B cell (primary cell): ENCODE data around the gene JAG1. TPM values are rescaled to one million over a fixed set of nuclear protein-coding genes. Genes with fewer than 3 reads are reported as not detected.

ENCODE experiments used
- ATAC-seq: fragments of 200-7000 bp; cut with Tn5 transposase; one replicate; pipeline ENCODE4 v1.10.0; 2021; ENCODE audit warnings: low read depth, mild to moderate bottlenecking, moderate number of reproducible peaks, moderate library complexity
- CTCF ChIA-PET: fragments of 350-600 bp; sonication (Branson Sonifier 250); formaldehyde crosslinking; loops from one replicate; lab custom pipeline; 2021; ENCODE audit warnings: antibody characterized with exemption, inconsistent platforms; lab: Charles Lee
- POLR2A ChIA-PET: fragments of 350-600 bp; sonication (Branson Sonifier 250); formaldehyde crosslinking; loops from one replicate; lab custom pipeline; 2021; ENCODE audit warnings: antibody characterized with exemption; lab: Charles Lee
- DNase-seq: peaks from one replicate; pipeline ENCODE4 v3.0.0; 2013
- H2AFZ ChIP-seq: 2 replicates; pipeline ENCODE4 v1.6.1; 2012; ENCODE audit warnings: mild to moderate bottlenecking, low read depth, low read length; ENCODE audit not compliant: insufficient read depth, poor library complexity, severe bottlenecking
- H3K27ac ChIP-seq, 2 donors: 1 replicate in 1 of 2; 2 replicates in 1 of 2; pipeline ENCODE4 v1.5.1; 2012 to 2013; ENCODE audit warnings: low read length in 2 of 2, mild to moderate bottlenecking in 2 of 2, moderate library complexity in 1 of 2
- H3K27me3 ChIP-seq, 4 experiments: fragments of 200-600 bp in 1 of 4; sonication (generic) in 1 of 4; replicated peaks in 1 of 4; 1 replicate in 2 of 4; 2 replicates in 2 of 4; pipeline versions ENCODE4 v1.6.1 to v1.7.0; 2013 to 2016; ENCODE audit warnings: low read length in 3 of 4, mild to moderate bottlenecking in 2 of 4, mixed read lengths in 1 of 4, moderate library complexity in 1 of 4; ENCODE audit not compliant: insufficient read depth in 4 of 4, control insufficient read depth in 3 of 4; ENCODE audit errors: control extremely low read depth in 1 of 4
- H3K36me3 ChIP-seq, 2 experiments: replicated peaks in 1 of 2; 1 replicate in 1 of 2; 2 replicates in 1 of 2; pipeline versions ENCODE4 v1.6.1 to v1.7.1; 2013; ENCODE audit warnings: low read length in 1 of 2; ENCODE audit not compliant: insufficient read depth in 2 of 2, control insufficient read depth in 1 of 2; ENCODE audit errors: control extremely low read depth in 1 of 2, extremely low read depth in 1 of 2
- H3K4me1 ChIP-seq, 2 donors: fragments of 200-600 bp in 1 of 2; sonication (generic) in 1 of 2; 1 replicate in 1 of 2; 2 replicates in 1 of 2; pipeline versions ENCODE4 v1.5.1 to v1.6.1; 2013 to 2017; ENCODE audit warnings: low read length in 2 of 2; ENCODE audit not compliant: control insufficient read depth in 2 of 2, insufficient read depth in 2 of 2
- H3K4me2 ChIP-seq: replicated peaks from 2 replicates; pipeline ENCODE3; 2012; ENCODE audit warnings: mild to moderate bottlenecking, low read depth, low read length; ENCODE audit not compliant: poor library complexity, severe bottlenecking
- H3K4me3 ChIP-seq, 5 experiments: fragments of 200-600 bp in 1 of 5; sonication (generic) in 1 of 5; 1 replicate in 3 of 5; 2 replicates in 2 of 5; pipeline versions ENCODE4 v1.5.1 to v1.7.0; 2011 to 2016; ENCODE audit warnings: low read length in 4 of 5, mild to moderate bottlenecking in 4 of 5, low read depth in 2 of 5, control low read depth in 1 of 5, moderate library complexity in 1 of 5; ENCODE audit not compliant: insufficient read depth in 1 of 5; ENCODE audit errors: control extremely low read depth in 1 of 5, extremely low read depth in 1 of 5
- H3K79me2 ChIP-seq: fragments of 200-600 bp; sonication (generic); one replicate; pipeline ENCODE4 v1.6.0; 2016; ENCODE audit warnings: low read length; ENCODE audit not compliant: control insufficient read depth, insufficient read depth
- H3K9ac ChIP-seq: fragments of 200-600 bp; sonication (generic); 2 replicates; pipeline ENCODE4 v1.6.1; 2017; ENCODE audit warnings: mild to moderate bottlenecking, low read length, moderate library complexity
- H3K9me3 ChIP-seq, 3 donors: one replicate each; pipeline versions ENCODE4 v1.6.1 to v1.7.1; 2013; ENCODE audit warnings: low read length in 2 of 3; ENCODE audit not compliant: control insufficient read depth in 2 of 3, insufficient read depth in 1 of 3; ENCODE audit errors: control extremely low read depth in 1 of 3
- H4K20me1 ChIP-seq: 2 replicates; pipeline ENCODE4 v1.6.0; 2012; ENCODE audit warnings: mild to moderate bottlenecking, low read length; ENCODE audit not compliant: insufficient read depth, control insufficient read depth, poor library complexity, severe bottlenecking
- H3K27ac Mint-ChIP-seq: one replicate; pipeline ENCODE4 v1.8.0; 2021; ENCODE audit warnings: mixed read lengths
- H3K27me3 Mint-ChIP-seq: one replicate; pipeline ENCODE4 v1.8.0; 2021; ENCODE audit warnings: mixed read lengths
- H3K4me1 Mint-ChIP-seq: one replicate; pipeline ENCODE4 v1.8.0; 2021; ENCODE audit warnings: mixed read lengths
- H3K4me3 Mint-ChIP-seq: one replicate; pipeline ENCODE4 v1.8.0; 2021; ENCODE audit warnings: mixed read lengths
- H3K9me3 Mint-ChIP-seq: one replicate; pipeline ENCODE4 v1.8.0; 2022; ENCODE audit warnings: mixed read lengths; ENCODE audit not compliant: insufficient read depth
- EZH2 ChIP-seq: IDR thresholded peaks from 2 replicates; pipeline ENCODE4 v1.6.1; 2012; ENCODE audit warnings: borderline replicate concordance, low read depth, mild to moderate bottlenecking, moderate library complexity, low read length; ENCODE audit not compliant: insufficient read depth, poor library complexity, severe bottlenecking
- WGBS: methylation state at CpG from one replicate; pipeline ENCODE4 v1.1.5; 2013; ENCODE audit warnings: missing lambda C conversion rate; ENCODE audit not compliant: insufficient coverage; 5-methylcytosine and 5-hydroxymethylcytosine counted together
- intact Hi-C: fragments of 100-400 bp; cut with micrococcal nuclease; formaldehyde crosslinking; loops from one replicate; pipeline ENCODE4 v1.10.0; 2022
- polyA plus RNA-seq: library from polyadenylated mRNA; depleted of rRNA; stranded (reverse); fragments of >200 nt; gene quantifications from 2 replicates; pipeline ENCODE4 v1.2.3, GENCODE V29; 2012
- total RNA-seq, 2 donors: library from RNA; stranded (reverse); fragments of 120-200 nt in 1 of 2; gene quantifications; 1 replicate in 1 of 2; 2 replicates in 1 of 2; pipeline versions ENCODE4 v1.2.3 to v1.2.4, GENCODE V29; 2013 to 2022
- TF ChIP-seq, protein P1 (sequence below): fragments of 200-600 bp; IDR thresholded peaks from one replicate; pipeline ENCODE4 v1.8.0; 2022; ENCODE audit warnings: antibody characterized with exemption, mild to moderate bottlenecking

The JAG1 gene
- total and polyA plus RNA-seq, 2 donors (not counting 1 experiment from before 2014, with no cell fraction given), result not detected

- H3K9ac ChIP-seq, result no peak overlapping the region
- WGBS, result 100% methylated on average over 1 of the region's 1 CpG
- peaks cover 0 to 4% of the 10 kb centered on the region in 2 experiments for H3K36me3 ChIP-seq
- Mint-ChIP-seq H3K27me3 (no peaks in the 10 kb centered on the region), H3K9me3 (no peaks in the 10 kb centered on the region), H3K4me1 (no peaks in the 10 kb centered on the region), H3K4me3 (no peak overlapping the region), H3K27ac (no peak overlapping the region)
- H3K27ac ChIP-seq, result no peak overlapping the region
- no peaks in the 10 kb centered on the region for H3K27me3 ChIP-seq
- CTCF ChIA-PET, result no interaction called here
- POLR2A ChIA-PET, result no interaction called here
- no peak overlapping the region for H2AFZ ChIP-seq
- no peak overlapping the region for H3K4me2 ChIP-seq
- no peaks in the 10 kb centered on the region for H4K20me1 ChIP-seq
- H3K9me3 ChIP-seq, result no peaks in the 10 kb centered on the region
- H3K79me2 ChIP-seq, result no peaks in the 10 kb centered on the region
- no peak for TF ChIP-seq EZH2
- TF ChIP-seq, protein P1, sequence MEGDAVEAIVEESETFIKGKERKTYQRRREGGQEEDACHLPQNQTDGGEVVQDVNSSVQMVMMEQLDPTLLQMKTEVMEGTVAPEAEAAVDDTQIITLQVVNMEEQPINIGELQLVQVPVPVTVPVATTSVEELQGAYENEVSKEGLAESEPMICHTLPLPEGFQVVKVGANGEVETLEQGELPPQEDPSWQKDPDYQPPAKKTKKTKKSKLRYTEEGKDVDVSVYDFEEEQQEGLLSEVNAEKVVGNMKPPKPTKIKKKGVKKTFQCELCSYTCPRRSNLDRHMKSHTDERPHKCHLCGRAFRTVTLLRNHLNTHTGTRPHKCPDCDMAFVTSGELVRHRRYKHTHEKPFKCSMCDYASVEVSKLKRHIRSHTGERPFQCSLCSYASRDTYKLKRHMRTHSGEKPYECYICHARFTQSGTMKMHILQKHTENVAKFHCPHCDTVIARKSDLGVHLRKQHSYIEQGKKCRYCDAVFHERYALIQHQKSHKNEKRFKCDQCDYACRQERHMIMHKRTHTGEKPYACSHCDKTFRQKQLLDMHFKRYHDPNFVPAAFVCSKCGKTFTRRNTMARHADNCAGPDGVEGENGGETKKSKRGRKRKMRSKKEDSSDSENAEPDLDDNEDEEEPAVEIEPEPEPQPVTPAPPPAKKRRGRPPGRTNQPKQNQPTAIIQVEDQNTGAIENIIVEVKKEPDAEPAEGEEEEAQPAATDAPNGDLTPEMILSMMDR, result no peak
- H3K4me3 ChIP-seq, result no peak overlapping the region
- no peaks in the 10 kb centered on the region for H3K4me1 ChIP-seq
- DNase-seq (no peak), ATAC-seq (no peak)
- intact Hi-C loops, result no loop called here
Observed at GRCh38 chr20:10611357-10611756, 62.4 kb downstream of the JAG1 start.

DNA sequence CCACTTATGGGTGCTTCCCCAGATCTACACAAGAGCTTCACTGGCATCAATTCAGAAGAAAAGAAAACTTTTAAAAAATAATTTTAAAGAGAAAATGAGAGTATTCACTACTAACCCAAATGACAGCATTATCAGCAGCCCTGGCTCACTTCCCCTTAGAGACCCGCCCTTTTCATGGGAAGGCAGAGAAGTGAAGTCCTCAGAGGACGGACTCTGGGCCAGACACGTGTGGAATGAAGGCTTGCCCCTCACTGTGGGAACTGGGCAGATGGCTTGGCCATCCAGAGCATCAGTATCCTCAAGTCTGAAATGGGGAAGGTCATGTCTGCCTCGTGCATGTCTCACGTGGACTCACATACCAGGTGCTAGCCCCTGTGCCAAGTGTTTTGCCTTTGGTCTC, 63.5 kb downstream of the JAG1 start:
- H3K9me3 ChIP-seq, result no peaks in the 10 kb centered on the region
- DNase-seq (no peak), ATAC-seq (no peak)
- no peaks in the 10 kb centered on the region for H3K4me1 Mint-ChIP-seq
- H3K4me2 ChIP-seq, result no peak overlapping the region
- H3K27me3 Mint-ChIP-seq, result no peaks in the 10 kb centered on the region
- H3K4me3 Mint-ChIP-seq, result no peak overlapping the region
- H3K27me3 ChIP-seq, result no peaks in the 10 kb centered on the region
- intact Hi-C loops, result no loop called here
- H2AFZ ChIP-seq, result no peak overlapping the region
- peaks cover 0 to 4% of the 10 kb centered on the region in 2 experiments for H3K36me3 ChIP-seq
- no peak for TF ChIP-seq EZH2
- TF ChIP-seq, protein P1, result no peak
- no peaks in the 10 kb centered on the region for H3K4me1 ChIP-seq
- no peak overlapping the region for H3K27ac Mint-ChIP-seq
- WGBS, result 90% methylated on average over 4 of the region's 5 CpGs
- POLR2A ChIA-PET, result no interaction called here
- H3K27ac ChIP-seq, result no peak overlapping the region
- no peaks in the 10 kb centered on the region for H3K79me2 ChIP-seq
- no peak overlapping the region for H3K4me3 ChIP-seq
- no peak overlapping the region for H3K9ac ChIP-seq
- H4K20me1 ChIP-seq, result no peaks in the 10 kb centered on the region
- CTCF ChIA-PET, result no interaction called here
- H3K9me3 Mint-ChIP-seq, result no peaks in the 10 kb centered on the region
